ENCODE data around the gene PCDHGA12. TPM values are rescaled to one million over a fixed set of nuclear protein-coding genes. Genes with fewer than 3 reads are reported as not detected.

Gene PCDHGA12
- total and polyA plus RNA-seq, 10 of the 15 experiments (the other 5 are each of a cell fraction or from before 2014, with no cell fraction given): 0.04 to 0.79 (median 0.36) TPM; not detected in 2

- intact Hi-C loops (cut with micrococcal nuclease; ENCODE audit: unreplicated experiment) (loop anchor here (1.0 kb wide), 1 partner anchor 37 kb away; no protein-coding TSS in a partner anchor), in situ Hi-C loops (cut with MboI) (loop anchor here (5.0 kb wide), 1 partner anchor 51 kb away; no protein-coding TSS in a partner anchor)
- Histone ChIP-seq H3K36me3 (ENCODE audit: control insufficient read depth in 2 of 2, insufficient read depth in 2 of 2, low read length in 1 of 2) (no peaks in the 10 kb centered on the region), H4K20me1 (ENCODE audit: control insufficient read depth, insufficient read depth) (no peaks in the 10 kb centered on the region), H3K27me3 (replicated peaks in 1 of 2; ENCODE audit: control insufficient read depth in 2 of 2, insufficient read depth in 2 of 2, low read length in 1 of 2) (no peaks in the 10 kb centered on the region; a peak in 1 of 4 replicates), H2AFZ (ENCODE audit: control insufficient read depth, low read depth, low read length) (peak overlapping the region; percentile 90), H3K9ac (ENCODE audit: control insufficient read depth, insufficient read depth, low read length) (peak overlapping the region; percentile 69), H3K4me2 (ENCODE audit: control insufficient read depth, insufficient read depth) (peak overlapping the region; percentile 80), H3K4me3 (peak overlapping the region; percentile 77), H3K27ac (ENCODE audit: control insufficient read depth, insufficient read depth) (no peak overlapping the region; the same call in 1 of the 2 replicates), H3K79me2 (ENCODE audit: control insufficient read depth, insufficient read depth, low read length) (no peaks in the 10 kb centered on the region), H3K9me3 (replicated peaks; ENCODE audit: control insufficient read depth, insufficient read depth, low read length) (no peaks in the 10 kb centered on the region), H3K4me1 (ENCODE audit: control insufficient read depth, insufficient read depth, low read length) (peaks cover 19% of the 10 kb centered on the region)
- ChIA-PET SMC1A (ENCODE audit: uncharacterized antibody, unreplicated experiment) (interaction anchor here (1.0 to 6.6 kb wide), 17 partner anchors 9 to 106 kb away, joined by 3 to 117 read pairs (median 8); partner anchors contain the start of genes PCDHGA10, PCDHGA11, PCDHGA12 and PCDHGB3), RAD21 (ENCODE audit: unreplicated experiment) (interaction anchor here (0.8 to 4.9 kb wide), 16 partner anchors 8 to 106 kb away, joined by 3 to 109 read pairs (median 12); partner anchors contain the start of genes PCDHGA10, PCDHGA11, PCDHGB3 and PCDHGB7), CTCF (interaction anchor here (0.8 to 8.5 kb wide), 28 partner anchors 8 to 158 kb away, joined by 3 to 213 read pairs (median 8); partner anchors contain the start of genes PCDHGA10, PCDHGA11, PCDHGA12 and PCDHGB6), POLR2A (interaction anchor here (1.1 to 1.4 kb wide), 2 partner anchors 33 to 35 kb away, joined by 3 to 4 read pairs; no protein-coding TSS in a partner anchor)
- 2% methylated on average over 52 of the region's 58 CpGs for WGBS (ENCODE audit: insufficient coverage, insufficient replicate concordance, low lambda C conversion rate, missing lambda C conversion rate)
- TSS peak; percentile 79 for BruUV-seq (replicated peaks)
- FAIRE-seq (no peak), DNase-seq (ENCODE audit: low read depth, low spot score) (no peak), ATAC-seq (peak; percentile 59)
- peak; percentile 17; the same call in 1 of the 2 replicates for TF ChIP-seq SIN3A (IDR thresholded peaks at IDR 0.05; ENCODE audit: low read depth, low read length)
- TF ChIP-seq POLR2A (IDR thresholded peaks at IDR 0.05; ENCODE audit: low read depth, low read length): 0 out of 2 replicates have a peak, but pooled peaks have one; percentile 27
- TF ChIP-seq TARDBP (IDR thresholded peaks at IDR 0.05; ENCODE audit: borderline replicate concordance): no peak
- TF ChIP-seq HDAC6 (IDR thresholded peaks at IDR 0.05; ENCODE audit: unreplicated experiment): peak; percentile 88
Observed at GRCh38 chr5:141476132-141476911, 46.0 kb downstream of the PCDHGA12 start.

Data from GM12878 (cell line).